ENCODE results near the gene PANK4. TPM values are rescaled to one million over a fixed set of nuclear protein-coding genes. Genes with fewer than 3 reads are reported as not detected.

PANK4 gene
- polyA plus RNA-seq, 2 of the 4 experiments (the other 2 are of a cell fraction) = 8.1 to 13.8 TPM

- ATAC-seq (no peak), FAIRE-seq (no peak), DNase-seq (ENCODE audit: low read depth in 1 of 2, low spot score in 1 of 2) (no peak)
- ChIA-PET CTCF (interaction anchor here (1.1 to 2.6 kb wide), 2 partner anchors 11 to 26 kb away, joined by 3 to 10 read pairs; no protein-coding TSS in a partner anchor), POLR2A (no interaction called here)
- Histone ChIP-seq H3K4me2 (no peak overlapping the region), H3K27ac (no peak overlapping the region), H3K4me3 (no peak overlapping the region), H3K4me1 (peaks cover 6% of the 10 kb centered on the region; the same call in 1 of the 3 replicates), H3K9me3 (no peaks in the 10 kb centered on the region)
- TF ChIP-seq HMGXB4 (CRISPR knock-in tag; IDR thresholded peaks at IDR 0.05; ENCODE audit: borderline replicate concordance) (no peak), ZSCAN20 (CRISPR knock-in tag; IDR thresholded peaks at IDR 0.05) (no peak)
- 87% methylated on average over 3 of the region's 12 CpGs for WGBS (ENCODE audit: missing lambda C conversion rate)
Observed at GRCh38 chr1:2558420-2558819, 32.0 kb upstream of the PANK4 start.

GRCh38 chr1:2557482-2558400 is 31.3 kb upstream of the PANK4 start:
- no peak for FAIRE-seq
- CTCF ChIA-PET = interaction anchor here (1.1 to 2.6 kb wide), 2 partner anchors 10 to 27 kb away, joined by 3 to 10 read pairs; no protein-coding TSS in a partner anchor
- H3K4me2 ChIP-seq = no peak overlapping the region

GRCh38 chr1:2556678-2557481 is 30.5 kb upstream of the PANK4 start:
- Histone ChIP-seq H3K9me3 (no peaks in the 10 kb centered on the region), H3K27ac (no peak overlapping the region), H3K4me2 (no peak overlapping the region; the same call in 2 of the 3 replicates), H3K4me1 (peaks cover 6% of the 10 kb centered on the region; the same call in 1 of the 3 replicates), H3K4me3 (no peak overlapping the region)
- WGBS (ENCODE audit: missing lambda C conversion rate) = 79% methylated on average over 8 of the region's 24 CpGs
- ATAC-seq (peak in 1 of 2 experiments; percentile 23; a peak in 1 of 6 replicates), DNase-seq (ENCODE audit: low read depth in 1 of 2, low spot score in 1 of 2) (no peak), FAIRE-seq (no peak)
- CTCF ChIA-PET = interaction anchor here (2.6 kb wide), 1 partner anchor 9 kb away, joined by 10 read pairs; no protein-coding TSS in a partner anchor
- POLR2A ChIA-PET = no interaction called here
- TF ChIP-seq RNF2 (IDR thresholded peaks at IDR 0.05; ENCODE audit: borderline replicate concordance, low read depth) = no peak
- TF ChIP-seq POLR2A (IDR thresholded peaks at IDR 0.05; ENCODE audit: low read length) = no peak
- no peak for TF ChIP-seq CHD2 (IDR thresholded peaks at IDR 0.05; ENCODE audit: low read length, partially characterized antibody)
- no peak for TF ChIP-seq ZSCAN20 (CRISPR knock-in tag; IDR thresholded peaks at IDR 0.05)
- no peak for TF ChIP-seq NR3C1 (IDR thresholded peaks at IDR 0.05)
- no peak for TF ChIP-seq KDM1A (IDR thresholded peaks at IDR 0.05; ENCODE audit: low read depth)
- TF ChIP-seq PHF8 (IDR thresholded peaks at IDR 0.05; ENCODE audit: borderline replicate concordance, low read depth) = no peak
- TF ChIP-seq JUN (IDR thresholded peaks at IDR 0.05) = no peak
- TF ChIP-seq ELK1 (IDR thresholded peaks at IDR 0.05; ENCODE audit: low read depth, low read length) = no peak
- TF ChIP-seq REST (IDR thresholded peaks at IDR 0.05) = no peak
- no peak for TF ChIP-seq RARB (CRISPR knock-in tag; IDR thresholded peaks at IDR 0.05)
- no peak for TF ChIP-seq RCOR1 (IDR thresholded peaks at IDR 0.05; ENCODE audit: low read depth, low read length)
- no peak for TF ChIP-seq EHMT2 (IDR thresholded peaks at IDR 0.05; ENCODE audit: low read depth)
- TF ChIP-seq SREBF2 (IDR thresholded peaks at IDR 0.05) = no peak
- no peak for TF ChIP-seq FOXS1 (CRISPR knock-in tag; IDR thresholded peaks at IDR 0.05)

More at GRCh38 chr1:2557482-2558400, 31.3 kb upstream of the PANK4 start:
- WGBS (ENCODE audit: missing lambda C conversion rate) = 62% methylated on average over 4 of the region's 30 CpGs
- Histone ChIP-seq H3K27ac (no peak overlapping the region), H3K4me1 (peaks cover 6% of the 10 kb centered on the region; the same call in 1 of the 3 replicates), H3K9me3 (no peaks in the 10 kb centered on the region), H3K4me3 (no peak overlapping the region)
- DNase-seq (ENCODE audit: low read depth in 1 of 2, low spot score in 1 of 2) (no peak), ATAC-seq (no peak)
- POLR2A ChIA-PET = no interaction called here
- TF ChIP-seq FOSL2 (IDR thresholded peaks at IDR 0.05) (no peak), FOSL2 (CRISPR knock-in tag; IDR thresholded peaks at IDR 0.05) (no peak), MAFK (IDR thresholded peaks at IDR 0.05; ENCODE audit: partially characterized antibody) (no peak), HOXA7 (CRISPR knock-in tag; IDR thresholded peaks at IDR 0.05) (no peak), ZC3H11A (IDR thresholded peaks at IDR 0.05) (no peak), CHD4 (IDR thresholded peaks at IDR 0.05; ENCODE audit: borderline replicate concordance) (no peak), E2F6 (IDR thresholded peaks at IDR 0.05; ENCODE audit: borderline replicate concordance, low read depth) (no peak)

All from A549 (cell line).